Activated CD4-positive, CD25-positive, alpha-beta regulatory T cell treated with anti-CD3 and anti-CD28 coated beads, Interleukin-2, amount 50 U/mL, for 24 hours (primary cell): ENCODE measurements around the gene PPFIA1.
"Not testable (repeated sequence)": the region's sequence is repeated elsewhere in the genome, so short reads cannot be mapped to it uniquely, and the experiment has no call there.

Experiments used
- ATAC-seq, 2 donors: fragments of 150-1000 bp; cut with Tn5 transposase; one replicate each; pipeline ENCODE4 v1.10.0; 2021; ENCODE audit warnings: mild to moderate bottlenecking in 1 of 2, moderate library complexity in 1 of 2

The PPFIA1 gene

GRCh38 chr11:70359451-70360205 is 89.1 kb downstream of the PPFIA1 start:
- ATAC-seq, result no peak

DNA sequence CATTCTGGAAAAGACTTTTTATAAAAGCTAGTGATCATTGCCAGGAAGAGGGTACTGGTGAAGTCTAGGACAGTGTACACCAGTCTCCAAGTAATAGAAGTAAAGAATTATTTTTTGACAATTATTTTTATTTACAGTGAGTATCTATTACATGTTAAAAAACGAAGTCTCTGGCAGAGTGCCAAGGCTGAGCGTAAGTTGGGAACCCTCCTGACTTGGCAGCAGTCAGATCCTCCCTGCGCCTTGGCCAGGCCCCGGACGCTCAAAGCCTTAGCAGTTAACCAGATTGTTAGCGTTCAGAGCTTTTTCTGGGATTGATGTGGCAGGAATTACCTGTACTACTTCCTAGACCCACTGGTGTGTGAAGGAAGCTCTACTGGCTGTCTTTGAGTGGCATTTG is 89.7 kb downstream of the PPFIA1 start:
- ATAC-seq, result no peak

DNA sequence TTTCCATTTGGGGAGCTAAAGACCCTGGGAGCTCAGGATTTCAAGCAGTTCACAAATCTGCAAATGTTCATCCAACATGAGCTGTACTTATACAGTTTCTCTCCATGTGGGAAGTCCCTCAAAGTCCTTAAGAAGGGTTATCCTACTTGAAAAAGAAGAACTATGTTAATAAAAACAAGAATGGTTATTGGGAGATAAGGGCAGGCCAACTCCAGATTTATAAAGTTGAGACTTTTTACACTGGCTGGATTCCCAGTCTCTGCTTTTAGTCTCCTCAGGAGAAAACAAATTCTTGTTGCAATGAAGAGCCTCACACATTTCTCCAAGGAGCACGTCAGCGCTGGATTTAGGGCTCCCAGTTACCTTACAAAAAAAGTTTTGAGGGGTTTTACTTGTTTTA is 93.7 kb downstream of the PPFIA1 start:
- no peak for ATAC-seq

GRCh38 chr11:70364745-70365543 is 94.5 kb downstream of the PPFIA1 start:
- ATAC-seq, result peak; percentile 93 to 97

DNA sequence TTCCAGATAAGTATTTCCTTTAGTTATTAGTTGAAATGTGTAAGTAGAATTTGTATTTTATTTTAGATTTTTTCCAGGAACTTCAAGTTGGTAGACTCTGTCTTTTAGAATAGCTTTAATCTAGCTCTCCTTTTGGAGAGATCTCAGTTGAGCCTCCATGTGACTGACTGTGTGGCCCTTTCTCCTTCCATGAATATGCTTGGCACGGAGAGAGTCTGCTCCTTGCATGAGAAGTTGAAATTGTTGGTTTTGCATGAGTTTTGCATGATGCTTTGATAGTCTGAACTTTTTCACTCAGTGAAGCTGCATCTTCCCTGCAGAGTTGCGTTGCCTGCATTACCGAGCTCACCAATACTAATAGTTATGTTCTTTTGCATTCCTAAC is 95.0 kb downstream of the PPFIA1 start:
- ATAC-seq, result peak in 1 of 2 donors; percentile 2

DNA sequence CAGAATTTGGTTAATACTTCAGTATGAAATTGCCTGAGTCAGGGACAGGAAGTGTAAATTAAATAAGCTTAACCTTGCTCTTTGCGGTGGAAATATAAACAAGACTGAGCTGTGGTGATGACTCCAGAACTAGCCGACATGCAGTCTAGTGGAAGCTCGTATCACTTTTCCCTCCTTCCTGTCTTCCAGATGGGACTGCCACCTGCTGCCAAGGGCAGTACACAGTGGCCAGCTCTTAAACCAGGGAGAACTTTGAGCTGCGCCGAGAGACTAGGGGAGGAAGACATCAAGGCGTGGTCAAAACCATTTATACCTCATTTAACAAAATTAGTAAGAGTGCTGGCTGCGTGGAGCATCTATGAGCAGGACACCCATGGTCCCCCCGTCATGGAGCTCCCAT is 96.6 kb downstream of the PPFIA1 start:
- no peak for ATAC-seq

DNA sequence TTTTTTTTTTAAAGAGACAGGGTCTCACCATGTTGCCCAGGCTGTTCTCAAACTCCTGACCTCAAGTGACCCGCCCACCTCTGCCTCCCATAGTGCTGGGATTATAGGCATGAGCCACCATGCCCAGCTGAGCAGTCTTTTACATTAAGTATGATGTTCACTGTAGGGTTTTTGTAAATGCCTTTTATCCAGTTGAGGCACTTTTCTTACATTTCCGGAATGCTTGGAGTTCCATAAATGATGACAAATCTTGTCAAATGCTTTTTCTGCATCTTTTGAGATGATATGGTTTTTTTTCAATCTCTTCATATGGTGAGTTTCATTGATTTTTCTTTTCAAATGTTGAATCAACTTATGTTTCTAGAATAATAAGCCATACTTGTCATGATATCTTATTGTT is 98.5 kb downstream of the PPFIA1 start:
- ATAC-seq, result no peak

- no peak for ATAC-seq
These were observed 100.8 kb downstream of the PPFIA1 start for GRCh38 chr11:70371241-70371640.

DNA sequence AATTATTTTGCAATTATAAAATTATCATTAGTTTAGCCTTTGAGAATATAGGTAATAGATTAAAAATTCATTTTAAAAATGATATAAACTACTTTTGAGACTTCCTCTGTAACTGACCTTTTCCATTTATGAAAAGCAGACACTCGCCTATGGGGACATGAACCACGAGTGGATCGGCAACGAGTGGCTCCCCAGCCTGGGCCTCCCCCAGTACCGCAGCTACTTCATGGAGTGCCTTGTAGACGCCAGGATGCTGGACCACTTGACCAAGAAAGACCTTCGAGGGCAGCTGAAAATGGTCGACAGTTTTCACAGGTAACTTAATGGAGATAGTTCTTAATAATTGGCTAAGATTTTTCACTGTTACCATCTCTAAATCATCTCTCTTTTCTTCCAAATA is 101.6 kb downstream of the PPFIA1 start:
- ATAC-seq, result no peak

- no peak for ATAC-seq
These were observed 106.1 kb downstream of the PPFIA1 start for GRCh38 chr11:70376621-70377020.

DNA sequence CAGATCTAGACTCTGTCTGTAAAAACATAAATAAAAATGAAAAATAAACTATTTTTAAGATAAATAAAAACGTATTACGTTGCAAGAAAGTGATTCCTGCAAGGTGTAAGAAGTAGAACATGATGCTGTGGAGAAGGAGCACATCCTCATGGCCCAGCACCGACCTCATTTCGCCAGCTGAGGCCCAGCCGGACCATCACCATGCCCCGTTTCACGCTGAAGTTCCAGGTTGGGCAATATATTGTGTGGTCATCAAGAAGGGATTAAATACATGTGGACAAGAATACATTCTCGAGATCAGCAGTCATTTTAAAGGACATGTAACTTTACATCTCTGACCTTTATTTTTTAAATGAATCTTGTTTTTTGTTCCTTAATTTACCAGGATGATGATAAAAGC is 107.2 kb downstream of the PPFIA1 start:
- no peak for ATAC-seq

GRCh38 chr11:70378506-70379134 is 108.1 kb downstream of the PPFIA1 start:
- ATAC-seq, result no peak

DNA sequence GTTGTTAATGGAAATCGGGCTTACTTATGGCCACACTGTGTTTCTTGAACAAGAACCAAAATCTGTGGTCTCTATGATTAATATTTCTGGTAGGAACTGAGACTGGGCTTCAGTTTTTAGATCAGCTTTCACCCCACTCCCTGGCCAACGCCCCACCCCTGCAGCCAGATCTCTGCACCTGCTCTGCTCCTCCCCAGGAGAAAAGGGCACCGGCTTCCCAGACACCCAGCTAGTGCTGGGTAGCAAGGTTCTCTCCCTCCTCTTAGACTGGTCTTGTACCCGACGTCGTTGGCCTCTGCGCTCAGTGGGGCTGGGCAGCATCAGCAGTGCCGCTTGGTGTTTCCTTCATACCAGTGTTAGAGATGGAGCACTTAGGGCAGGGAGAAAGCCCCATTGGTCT is 110.9 kb downstream of the PPFIA1 start:
- no peak for ATAC-seq

- no peak for ATAC-seq
These were observed 111.7 kb downstream of the PPFIA1 start for GRCh38 chr11:70381872-70382861.

- ATAC-seq, result peak in 1 of 2 donors; percentile 17
These were observed 113.4 kb downstream of the PPFIA1 start for GRCh38 chr11:70383664-70384565.

DNA sequence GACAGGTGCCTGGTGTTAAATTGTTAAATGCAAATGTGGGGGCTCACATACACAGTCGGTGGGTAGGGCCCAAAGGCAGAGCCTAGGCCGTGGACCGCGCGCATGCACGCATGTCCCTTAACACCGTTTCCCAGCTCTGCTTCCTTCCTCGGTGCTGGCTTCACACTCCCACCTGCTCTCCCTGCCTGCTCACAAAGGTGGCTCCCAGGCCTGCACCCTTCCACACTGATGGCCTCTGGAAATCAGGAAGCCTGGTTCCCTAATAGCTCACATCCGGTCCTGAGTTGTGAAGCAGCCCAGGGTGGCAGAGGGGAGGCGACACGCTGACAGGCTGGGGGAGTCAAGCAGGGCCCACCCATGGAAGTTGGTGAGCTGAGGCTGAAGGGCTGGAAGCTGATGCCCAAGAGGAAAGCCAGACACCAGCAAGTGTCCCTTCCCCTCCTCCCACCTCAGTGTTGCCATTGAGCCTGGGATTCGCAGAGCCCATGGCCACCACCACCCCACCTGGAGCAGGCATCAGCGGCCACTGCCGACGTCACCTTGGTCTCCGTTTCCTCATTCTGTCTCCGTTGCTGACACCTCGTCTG is 114.2 kb downstream of the PPFIA1 start:
- no peak for ATAC-seq

GRCh38 chr11:70387564-70387963 is 117.1 kb downstream of the PPFIA1 start:
- ATAC-seq, result no peak

DNA sequence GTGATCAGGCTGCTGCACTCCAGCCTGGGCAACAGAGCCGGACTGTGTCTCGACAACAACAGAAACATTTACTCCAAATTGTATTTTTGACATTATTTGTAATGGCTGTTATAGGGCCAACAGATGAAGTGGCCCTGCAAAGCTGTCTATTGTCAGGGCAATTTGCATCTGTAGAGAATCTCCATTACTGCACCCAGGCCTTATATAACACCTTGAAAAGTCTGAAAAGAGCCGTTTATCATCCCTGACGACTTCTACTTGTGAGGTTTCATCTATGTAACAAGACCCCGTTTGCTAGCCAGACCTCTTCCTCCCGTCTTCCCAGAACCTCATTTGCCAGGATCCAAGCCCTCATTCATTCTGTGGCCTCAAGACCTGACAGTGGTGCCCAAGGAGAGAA is 118.7 kb downstream of the PPFIA1 start:
- ATAC-seq, result no peak

GRCh38 chr11:70390882-70391281 is 120.4 kb downstream of the PPFIA1 start:
- not testable (repeated sequence) for ATAC-seq

- no peak for ATAC-seq
These were observed 123.9 kb downstream of the PPFIA1 start for GRCh38 chr11:70394211-70394950.
